IPS-18a (cell line): Measurements from ENCODE around the gene RNF4.
A peak's percentile ranks its signal among the peaks of the same experiment; 100 is the strongest.
"Not testable (repeated sequence)": the region's sequence is repeated elsewhere in the genome, so short reads cannot be mapped to it uniquely, and the experiment has no call there.

ENCODE experiments used
- H3K27ac ChIP-seq: one replicate; pipeline ENCODE4 v1.5.1; 2013; ENCODE audit warnings: low read length
- H3K27me3 ChIP-seq: one replicate; pipeline ENCODE4 v1.6.1; 2013; ENCODE audit warnings: mild to moderate bottlenecking, low read length; ENCODE audit not compliant: control insufficient read depth, insufficient read depth
- H3K36me3 ChIP-seq: one replicate; pipeline ENCODE4 v1.6.1; 2013; ENCODE audit warnings: low read depth, low read length; ENCODE audit not compliant: control insufficient read depth
- H3K4me1 ChIP-seq: one replicate; pipeline ENCODE4 v1.6.1; 2013; ENCODE audit warnings: low read depth, low read length; ENCODE audit not compliant: control insufficient read depth
- H3K4me3 ChIP-seq: one replicate; pipeline ENCODE4 v1.5.1; 2013; ENCODE audit warnings: low read length
- H3K9ac ChIP-seq: one replicate; pipeline ENCODE4 v1.6.1; 2013; ENCODE audit warnings: mild to moderate bottlenecking, low read length, moderate library complexity
- H3K9me3 ChIP-seq: one replicate; pipeline ENCODE4 v1.6.1; 2013; ENCODE audit warnings: low read depth, low read length; ENCODE audit not compliant: control insufficient read depth

Gene RNF4

DNA sequence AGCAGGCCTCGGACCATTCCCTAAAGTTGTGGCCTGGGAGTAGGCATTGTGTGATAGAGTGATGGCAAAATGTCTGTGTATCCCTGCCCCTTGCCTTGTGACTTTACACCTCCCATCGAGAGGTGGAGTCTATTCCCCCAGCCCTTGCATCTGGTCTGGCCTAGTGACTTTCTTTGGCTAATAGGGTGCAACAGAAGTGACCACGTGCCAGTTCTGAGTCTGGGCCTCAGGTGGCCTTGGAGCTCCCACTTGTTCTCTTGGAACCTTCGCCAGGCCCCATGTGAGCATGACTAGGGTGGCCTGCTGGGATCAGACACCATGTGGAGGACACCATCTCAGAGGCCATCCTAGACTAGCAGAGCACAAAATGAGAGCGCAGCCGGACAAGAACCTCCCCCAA, 3.9 kb upstream of the RNF4 start:
- Histone ChIP-seq H3K27me3 (peaks cover 27% of the 10 kb centered on the region), H3K9me3 (no peaks in the 10 kb centered on the region), H3K36me3 (no peaks in the 10 kb centered on the region), H3K27ac (no peak overlapping the region), H3K9ac (no peak overlapping the region), H3K4me3 (no peak overlapping the region), H3K4me1 (no peaks in the 10 kb centered on the region)

DNA sequence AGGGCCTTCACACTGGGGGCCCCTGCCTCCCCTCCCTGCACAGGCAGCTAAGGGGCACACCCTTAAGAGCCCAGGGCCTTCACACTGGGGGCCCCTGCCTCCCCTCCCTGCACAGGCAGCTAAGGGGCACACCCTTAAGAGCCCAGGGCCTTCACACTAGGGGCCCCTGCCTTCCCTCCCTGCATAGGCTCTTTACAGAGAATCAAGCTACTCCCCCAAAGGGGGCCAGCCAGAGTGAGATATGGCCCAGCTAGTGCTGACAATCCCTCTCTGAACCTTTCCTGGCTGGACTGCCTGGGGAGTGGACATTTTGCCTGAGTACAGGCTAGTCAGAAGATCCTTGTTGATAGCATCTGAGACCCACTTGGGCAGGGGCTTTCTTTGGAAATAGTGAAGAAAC, 3.4 kb upstream of the RNF4 start:
- H3K9me3 ChIP-seq, H3K4me1 ChIP-seq, H3K36me3 ChIP-seq, H3K27ac ChIP-seq, H3K9ac ChIP-seq, H3K4me3 ChIP-seq: not testable (repeated sequence)
- H3K27me3 ChIP-seq: peaks cover 27% of the 10 kb centered on the region

DNA sequence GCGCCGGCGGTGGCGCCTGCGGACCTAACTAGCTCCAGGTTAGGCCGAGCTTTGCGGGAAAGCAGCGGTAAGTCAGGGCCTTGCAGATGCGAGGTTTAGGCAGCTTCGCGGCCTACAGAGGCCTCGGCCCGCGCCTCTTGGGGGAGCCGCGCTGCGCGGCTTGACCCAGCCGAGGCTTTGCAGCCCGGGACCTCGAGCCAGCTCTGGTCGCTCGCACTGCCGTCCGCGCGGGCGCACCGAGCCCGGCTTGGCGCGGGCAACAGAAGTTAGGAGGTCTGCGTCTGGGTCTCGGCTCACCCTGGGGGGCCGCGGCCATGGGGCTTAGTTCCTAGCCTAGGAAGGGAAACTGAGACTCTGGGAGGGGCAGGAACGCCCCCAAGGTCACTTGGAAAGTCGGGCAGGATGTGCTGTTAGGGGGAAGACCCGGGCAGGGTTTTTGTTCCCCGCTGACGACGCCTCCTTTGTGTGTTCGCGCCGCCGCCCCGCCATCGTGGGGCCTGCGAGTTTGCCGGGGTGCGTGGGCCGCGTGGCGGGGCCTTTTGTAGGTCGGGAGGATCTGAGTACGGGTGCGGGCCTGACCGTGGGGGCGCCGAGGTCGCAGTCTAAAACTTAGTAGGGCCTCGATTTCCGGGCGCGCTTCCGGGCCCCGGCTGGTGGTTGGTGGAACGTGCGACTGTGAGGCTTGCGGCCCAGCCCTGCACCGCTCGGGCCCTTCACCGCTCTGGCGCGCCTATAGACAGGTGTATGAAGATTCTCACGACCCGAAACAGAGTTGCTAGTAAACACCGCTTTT, 482 bp downstream of the RNF4 start:
- no peaks in the 10 kb centered on the region for H3K27me3 ChIP-seq
- peaks cover 7% of the 10 kb centered on the region for H3K4me1 ChIP-seq
- peak overlapping the region; percentile 90 for H3K9ac ChIP-seq
- H3K4me3 ChIP-seq: peak overlapping the region; percentile 95
- peaks cover 30% of the 10 kb centered on the region for H3K36me3 ChIP-seq
- H3K9me3 ChIP-seq: no peaks in the 10 kb centered on the region
- peak overlapping the region; percentile 11 for H3K27ac ChIP-seq

DNA sequence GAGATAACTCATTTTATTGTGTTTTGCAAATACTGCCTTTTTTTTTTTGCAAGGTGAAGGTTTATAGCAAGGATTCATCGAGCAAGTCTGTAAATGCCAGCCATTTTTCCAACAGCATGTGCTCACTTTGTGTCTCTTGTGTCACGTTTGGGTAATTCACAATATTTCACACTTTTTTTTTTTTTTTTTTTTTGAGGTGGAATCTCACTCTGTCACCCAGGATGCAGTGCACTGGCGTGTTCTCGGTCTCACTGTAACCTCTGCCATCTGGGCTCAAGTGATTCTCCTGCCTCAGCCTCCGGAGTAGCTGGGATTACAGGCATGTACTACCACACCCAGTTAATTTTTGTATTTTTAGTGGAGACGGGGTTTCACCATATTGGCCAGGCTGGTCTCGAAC, 1.9 kb downstream of the RNF4 start:
- H3K4me3 ChIP-seq: peak overlapping the region; percentile 95
- H3K36me3 ChIP-seq: peaks cover 32% of the 10 kb centered on the region
- H3K9me3 ChIP-seq: no peaks in the 10 kb centered on the region
- no peaks in the 10 kb centered on the region for H3K27me3 ChIP-seq
- peaks cover 9% of the 10 kb centered on the region for H3K4me1 ChIP-seq
- peak overlapping the region; percentile 90 for H3K9ac ChIP-seq
- no peak overlapping the region for H3K27ac ChIP-seq

DNA sequence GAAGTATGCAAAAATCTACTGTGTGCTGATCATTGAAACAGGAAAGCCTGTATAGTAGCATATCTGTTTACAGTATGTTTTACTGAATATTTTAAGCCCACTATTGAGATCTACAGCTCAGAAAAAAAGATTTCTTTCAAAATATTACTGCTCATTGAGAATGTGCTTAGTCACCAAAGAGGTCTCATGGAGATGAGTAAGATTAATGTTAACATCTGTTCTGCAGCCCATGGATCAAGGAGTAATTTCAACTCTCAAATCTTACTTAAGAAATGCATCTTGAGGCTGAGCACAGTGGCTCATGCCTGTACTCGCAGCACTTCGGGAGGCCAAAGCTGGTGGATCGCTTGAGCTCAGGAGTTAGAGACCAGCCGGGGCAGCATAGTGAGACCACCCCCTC, 3.3 kb downstream of the RNF4 start:
- peaks cover 13% of the 10 kb centered on the region for H3K4me1 ChIP-seq
- no peaks in the 10 kb centered on the region for H3K27me3 ChIP-seq
- no peak overlapping the region for H3K4me3 ChIP-seq
- no peak overlapping the region for H3K9ac ChIP-seq
- no peak overlapping the region for H3K27ac ChIP-seq
- H3K36me3 ChIP-seq: peaks cover 37% of the 10 kb centered on the region
- no peaks in the 10 kb centered on the region for H3K9me3 ChIP-seq

DNA sequence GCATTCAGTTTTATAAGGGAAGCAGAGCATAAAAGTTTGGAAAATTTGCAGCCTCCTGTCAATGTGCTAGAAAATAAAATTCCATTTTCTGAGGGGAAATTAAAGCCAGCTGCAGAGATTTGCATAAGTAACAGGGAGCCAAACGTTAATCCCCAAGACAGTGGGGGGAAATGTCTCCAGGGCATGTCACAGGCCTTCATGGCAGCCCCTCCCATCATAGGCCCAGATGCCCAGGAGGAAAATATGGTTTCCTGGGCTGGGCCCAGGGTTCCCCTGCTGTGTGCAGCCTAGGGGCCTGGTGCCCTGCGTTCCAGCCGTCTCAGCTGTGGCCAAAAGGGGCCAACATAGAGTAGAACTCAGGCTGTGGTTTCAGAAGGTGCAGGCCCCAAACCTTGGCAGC, 9.3 kb downstream of the RNF4 start:
- H3K4me3 ChIP-seq: no peak overlapping the region
- H3K36me3 ChIP-seq: peaks cover 14% of the 10 kb centered on the region
- no peak overlapping the region for H3K27ac ChIP-seq

DNA sequence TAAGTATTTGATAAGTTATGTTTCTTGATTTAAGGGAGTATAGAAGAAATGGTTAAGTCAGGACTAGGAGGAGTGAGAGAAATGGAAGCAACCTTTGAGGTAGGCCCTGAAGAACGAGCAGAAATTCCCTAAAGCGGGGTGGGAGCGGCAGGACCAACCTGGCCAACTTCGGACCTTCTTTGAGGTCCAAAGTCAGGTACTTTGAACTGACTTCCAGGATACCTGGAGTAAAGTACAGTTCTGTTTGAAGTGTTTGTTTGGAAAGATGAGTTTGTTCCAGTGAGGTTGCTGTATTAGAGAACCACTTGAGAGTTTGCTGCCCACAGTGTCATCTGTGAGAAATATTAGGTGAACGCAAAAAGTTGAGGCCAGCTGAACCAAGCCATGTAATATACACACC, 11.7 kb downstream of the RNF4 start:
- H3K4me1 ChIP-seq: peaks cover 22% of the 10 kb centered on the region
- no peaks in the 10 kb centered on the region for H3K27me3 ChIP-seq
- H3K36me3 ChIP-seq: peaks cover 9% of the 10 kb centered on the region
- no peak overlapping the region for H3K4me3 ChIP-seq
- no peak overlapping the region for H3K27ac ChIP-seq
- H3K9ac ChIP-seq: no peak overlapping the region
- H3K9me3 ChIP-seq: no peaks in the 10 kb centered on the region

More for the DNA sequence above, 9.3 kb downstream of the RNF4 start:
- Histone ChIP-seq H3K27me3 (no peaks in the 10 kb centered on the region), H3K4me1 (peaks cover 22% of the 10 kb centered on the region), H3K9ac (no peak overlapping the region), H3K9me3 (no peaks in the 10 kb centered on the region)

DNA sequence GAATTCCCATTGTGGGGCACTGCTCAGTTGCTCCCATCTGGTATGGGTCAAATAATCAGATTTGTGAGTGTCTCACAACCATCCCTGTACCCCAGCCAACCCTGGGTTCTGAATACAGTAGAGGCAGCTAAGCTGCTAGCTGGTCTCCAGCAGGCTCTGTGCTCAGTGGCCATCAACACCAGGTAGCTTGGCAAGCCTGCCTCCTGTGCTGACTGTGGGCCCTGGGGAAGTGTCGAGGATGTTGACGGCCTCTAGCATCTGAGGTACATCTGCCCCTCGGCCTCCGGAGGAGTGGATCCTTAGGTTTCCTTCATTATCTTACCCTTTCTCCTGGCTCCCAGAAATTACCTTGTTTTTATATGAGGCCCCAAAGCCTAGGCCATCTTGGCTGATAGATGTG, 13.3 kb downstream of the RNF4 start:
- no peak overlapping the region for H3K27ac ChIP-seq
- peaks cover 20% of the 10 kb centered on the region for H3K4me1 ChIP-seq
- peaks cover 2% of the 10 kb centered on the region for H3K36me3 ChIP-seq
- H3K9ac ChIP-seq: no peak overlapping the region
- no peaks in the 10 kb centered on the region for H3K27me3 ChIP-seq
- H3K9me3 ChIP-seq: no peaks in the 10 kb centered on the region
- H3K4me3 ChIP-seq: no peak overlapping the region

DNA sequence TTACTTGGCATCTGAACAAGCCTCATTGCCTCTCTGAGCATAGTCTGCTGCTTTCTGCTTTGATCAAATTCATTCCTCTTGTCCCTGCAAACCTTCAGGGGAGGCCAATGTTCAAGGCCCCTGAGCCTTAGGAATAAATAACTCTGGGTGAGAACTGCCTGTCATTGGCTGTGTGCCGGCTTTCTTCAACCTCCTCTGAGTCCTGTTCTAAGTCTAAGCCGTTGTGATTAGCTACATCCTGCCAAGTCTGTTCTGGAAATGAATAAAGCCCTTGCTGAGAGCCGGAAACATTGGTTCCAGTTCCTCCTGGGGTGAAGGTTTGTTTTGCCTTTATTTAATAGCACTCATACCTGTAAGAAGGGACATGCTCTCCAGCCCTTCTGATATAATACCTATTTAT, 13.8 kb downstream of the RNF4 start:
- Histone ChIP-seq H3K36me3 (peaks cover 2% of the 10 kb centered on the region), H3K4me1 (peaks cover 20% of the 10 kb centered on the region), H3K27me3 (no peaks in the 10 kb centered on the region), H3K4me3 (no peak overlapping the region), H3K27ac (no peak overlapping the region), H3K9ac (no peak overlapping the region), H3K9me3 (no peaks in the 10 kb centered on the region)

DNA sequence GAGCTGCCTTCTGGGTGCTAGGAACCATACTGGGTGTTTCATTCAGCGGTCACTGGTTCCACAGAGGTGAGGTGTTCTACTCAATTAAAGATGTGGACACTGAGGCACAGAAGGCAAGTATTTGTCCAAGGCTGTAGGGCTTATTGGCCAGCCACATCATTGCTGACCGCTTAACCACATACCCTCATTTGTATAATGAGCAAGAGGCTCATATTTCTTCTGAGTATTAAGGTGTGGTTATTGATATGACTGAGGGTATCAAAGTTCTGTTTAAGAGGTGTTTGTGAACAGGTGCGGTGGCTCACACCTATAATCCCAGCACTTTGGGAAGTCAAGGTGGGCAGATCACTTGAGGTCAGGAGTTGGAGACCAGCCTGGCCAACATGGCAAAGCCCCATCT, 14.3 kb downstream of the RNF4 start:
- Histone ChIP-seq H3K27ac (no peak overlapping the region), H3K27me3 (no peaks in the 10 kb centered on the region), H3K9me3 (no peaks in the 10 kb centered on the region), H3K9ac (no peak overlapping the region), H3K36me3 (peaks cover 2% of the 10 kb centered on the region), H3K4me3 (no peak overlapping the region), H3K4me1 (peaks cover 20% of the 10 kb centered on the region)

DNA sequence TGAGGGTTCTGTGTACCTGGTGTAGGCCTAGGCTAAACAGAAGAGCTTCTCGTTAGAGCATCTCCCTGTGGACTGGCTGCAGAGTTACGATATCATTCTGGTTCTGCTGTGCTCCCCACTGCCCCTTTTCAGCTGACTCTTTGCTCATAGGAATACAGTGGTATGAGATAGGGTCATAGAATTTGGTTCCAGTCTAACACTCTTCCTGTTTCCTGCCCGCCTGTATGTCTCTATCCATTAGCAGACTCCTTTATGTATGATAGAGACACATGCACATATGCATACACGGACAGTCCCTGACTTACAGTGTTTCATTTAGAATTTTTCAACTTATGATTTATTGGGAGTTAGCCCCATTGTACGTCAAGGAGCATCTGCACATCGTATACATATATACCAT, 15.3 kb downstream of the RNF4 start:
- Histone ChIP-seq H3K4me3 (no peak overlapping the region), H3K9ac (no peak overlapping the region), H3K27me3 (no peaks in the 10 kb centered on the region), H3K36me3 (no peaks in the 10 kb centered on the region), H3K27ac (no peak overlapping the region), H3K4me1 (peaks cover 15% of the 10 kb centered on the region), H3K9me3 (no peaks in the 10 kb centered on the region)

DNA sequence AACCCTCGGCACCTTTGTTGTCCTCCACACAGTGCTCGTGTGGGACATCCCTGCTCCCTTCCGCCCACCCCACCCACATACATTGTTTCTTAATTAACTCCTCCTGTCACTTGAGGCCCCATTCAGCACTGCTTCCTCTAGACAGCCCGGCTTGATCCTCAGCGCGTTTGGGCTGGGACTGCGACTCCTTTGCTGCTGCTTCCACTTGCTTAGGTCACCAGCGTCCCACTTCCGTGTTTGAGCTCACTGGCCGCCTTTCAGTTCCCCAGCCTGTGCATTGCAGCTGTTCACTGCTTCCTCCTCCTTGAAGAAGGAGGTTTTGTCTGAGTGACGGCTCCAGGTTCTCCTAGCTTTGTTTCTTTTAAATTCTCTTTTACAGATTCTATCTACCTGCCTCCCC, 16.1 kb downstream of the RNF4 start:
- Histone ChIP-seq H3K9me3 (no peaks in the 10 kb centered on the region), H3K4me1 (peaks cover 15% of the 10 kb centered on the region), H3K27ac (no peak overlapping the region), H3K4me3 (no peak overlapping the region), H3K27me3 (no peaks in the 10 kb centered on the region), H3K36me3 (peaks cover 2% of the 10 kb centered on the region), H3K9ac (no peak overlapping the region)
